Measurements from ENCODE around the gene OLA1. TPM values are rescaled to one million over a fixed set of nuclear protein-coding genes. Genes with fewer than 3 reads are reported as not detected.

Gene OLA1
- polyA plus RNA-seq, 1 of the 3 experiments (the other 2 are of a cell fraction), result 46.9 TPM

DNA sequence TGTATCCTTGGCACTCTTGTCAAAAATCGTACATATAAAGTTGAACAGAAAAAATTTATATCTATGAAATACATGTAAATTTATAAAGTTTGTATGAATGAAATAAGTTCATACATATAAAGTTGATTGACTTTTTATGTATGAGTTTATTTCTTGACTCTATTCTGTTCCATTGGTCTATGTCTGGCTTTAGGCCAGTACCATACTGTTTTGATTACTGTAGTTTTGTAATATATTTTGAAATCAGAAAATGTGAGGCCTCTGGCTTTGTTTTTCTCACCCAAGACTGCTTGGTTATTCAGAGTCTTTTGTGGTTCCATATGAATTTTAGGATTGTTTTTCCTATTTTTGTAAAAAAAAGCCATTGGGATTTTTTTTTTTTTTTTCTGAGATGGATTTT is 44.6 kb upstream of the OLA1 start:
- H3K9me3 ChIP-seq, result no peaks in the 10 kb centered on the region
- TF ChIP-seq FOXM1 (IDR thresholded peaks at IDR 0.05; ENCODE audit: low read depth) (no peak), RFX5 (IDR thresholded peaks at IDR 0.05; ENCODE audit: low read length) (no peak), MEF2A (IDR thresholded peaks at IDR 0.05; ENCODE audit: borderline replicate concordance, low read depth) (no peak), ELF1 (IDR thresholded peaks at IDR 0.05) (no peak), FOSL2 (IDR thresholded peaks at IDR 0.05; ENCODE audit: borderline replicate concordance, low read depth) (no peak), RCOR1 (IDR thresholded peaks at IDR 0.05; ENCODE audit: low read length) (no peak), GABPA (IDR thresholded peaks at IDR 0.05; ENCODE audit: low read depth) (no peak), TEAD4 (IDR thresholded peaks at IDR 0.05; ENCODE audit: borderline replicate concordance, insufficient read depth) (no peak), GATA2 (CRISPR knock-in tag; IDR thresholded peaks at IDR 0.05) (no peak)
- TF ChIP-seq, protein P1, sequence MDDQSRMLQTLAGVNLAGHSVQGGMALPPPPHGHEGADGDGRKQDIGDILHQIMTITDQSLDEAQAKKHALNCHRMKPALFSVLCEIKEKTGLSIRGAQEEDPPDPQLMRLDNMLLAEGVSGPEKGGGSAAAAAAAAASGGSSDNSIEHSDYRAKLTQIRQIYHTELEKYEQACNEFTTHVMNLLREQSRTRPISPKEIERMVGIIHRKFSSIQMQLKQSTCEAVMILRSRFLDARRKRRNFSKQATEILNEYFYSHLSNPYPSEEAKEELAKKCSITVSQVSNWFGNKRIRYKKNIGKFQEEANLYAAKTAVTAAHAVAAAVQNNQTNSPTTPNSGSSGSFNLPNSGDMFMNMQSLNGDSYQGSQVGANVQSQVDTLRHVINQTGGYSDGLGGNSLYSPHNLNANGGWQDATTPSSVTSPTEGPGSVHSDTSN (IDR thresholded peaks at IDR 0.05), result no peak
- TF ChIP-seq, protein P2, sequence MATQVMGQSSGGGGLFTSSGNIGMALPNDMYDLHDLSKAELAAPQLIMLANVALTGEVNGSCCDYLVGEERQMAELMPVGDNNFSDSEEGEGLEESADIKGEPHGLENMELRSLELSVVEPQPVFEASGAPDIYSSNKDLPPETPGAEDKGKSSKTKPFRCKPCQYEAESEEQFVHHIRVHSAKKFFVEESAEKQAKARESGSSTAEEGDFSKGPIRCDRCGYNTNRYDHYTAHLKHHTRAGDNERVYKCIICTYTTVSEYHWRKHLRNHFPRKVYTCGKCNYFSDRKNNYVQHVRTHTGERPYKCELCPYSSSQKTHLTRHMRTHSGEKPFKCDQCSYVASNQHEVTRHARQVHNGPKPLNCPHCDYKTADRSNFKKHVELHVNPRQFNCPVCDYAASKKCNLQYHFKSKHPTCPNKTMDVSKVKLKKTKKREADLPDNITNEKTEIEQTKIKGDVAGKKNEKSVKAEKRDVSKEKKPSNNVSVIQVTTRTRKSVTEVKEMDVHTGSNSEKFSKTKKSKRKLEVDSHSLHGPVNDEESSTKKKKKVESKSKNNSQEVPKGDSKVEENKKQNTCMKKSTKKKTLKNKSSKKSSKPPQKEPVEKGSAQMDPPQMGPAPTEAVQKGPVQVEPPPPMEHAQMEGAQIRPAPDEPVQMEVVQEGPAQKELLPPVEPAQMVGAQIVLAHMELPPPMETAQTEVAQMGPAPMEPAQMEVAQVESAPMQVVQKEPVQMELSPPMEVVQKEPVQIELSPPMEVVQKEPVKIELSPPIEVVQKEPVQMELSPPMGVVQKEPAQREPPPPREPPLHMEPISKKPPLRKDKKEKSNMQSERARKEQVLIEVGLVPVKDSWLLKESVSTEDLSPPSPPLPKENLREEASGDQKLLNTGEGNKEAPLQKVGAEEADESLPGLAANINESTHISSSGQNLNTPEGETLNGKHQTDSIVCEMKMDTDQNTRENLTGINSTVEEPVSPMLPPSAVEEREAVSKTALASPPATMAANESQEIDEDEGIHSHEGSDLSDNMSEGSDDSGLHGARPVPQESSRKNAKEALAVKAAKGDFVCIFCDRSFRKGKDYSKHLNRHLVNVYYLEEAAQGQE (IDR thresholded peaks at IDR 0.05; ENCODE audit: low read depth, low read length), result no peak
- TF ChIP-seq, protein P3, sequence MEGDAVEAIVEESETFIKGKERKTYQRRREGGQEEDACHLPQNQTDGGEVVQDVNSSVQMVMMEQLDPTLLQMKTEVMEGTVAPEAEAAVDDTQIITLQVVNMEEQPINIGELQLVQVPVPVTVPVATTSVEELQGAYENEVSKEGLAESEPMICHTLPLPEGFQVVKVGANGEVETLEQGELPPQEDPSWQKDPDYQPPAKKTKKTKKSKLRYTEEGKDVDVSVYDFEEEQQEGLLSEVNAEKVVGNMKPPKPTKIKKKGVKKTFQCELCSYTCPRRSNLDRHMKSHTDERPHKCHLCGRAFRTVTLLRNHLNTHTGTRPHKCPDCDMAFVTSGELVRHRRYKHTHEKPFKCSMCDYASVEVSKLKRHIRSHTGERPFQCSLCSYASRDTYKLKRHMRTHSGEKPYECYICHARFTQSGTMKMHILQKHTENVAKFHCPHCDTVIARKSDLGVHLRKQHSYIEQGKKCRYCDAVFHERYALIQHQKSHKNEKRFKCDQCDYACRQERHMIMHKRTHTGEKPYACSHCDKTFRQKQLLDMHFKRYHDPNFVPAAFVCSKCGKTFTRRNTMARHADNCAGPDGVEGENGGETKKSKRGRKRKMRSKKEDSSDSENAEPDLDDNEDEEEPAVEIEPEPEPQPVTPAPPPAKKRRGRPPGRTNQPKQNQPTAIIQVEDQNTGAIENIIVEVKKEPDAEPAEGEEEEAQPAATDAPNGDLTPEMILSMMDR (IDR thresholded peaks at IDR 0.05), result no peak
- ChIA-PET CTCF (no interaction called here), POLR2A (no interaction called here)
- no peaks in the 10 kb centered on the region for H4K20me1 ChIP-seq (ENCODE audit: insufficient read depth)
- H3K4me2 ChIP-seq, result no peak overlapping the region
- no peaks in the 10 kb centered on the region for H3K9me2 ChIP-seq
- no peaks in the 10 kb centered on the region for H3K79me2 ChIP-seq (ENCODE audit: insufficient read depth)
- H3K27ac ChIP-seq (ENCODE audit: low read depth in 2 of 2, low read length in 1 of 2), result no peak overlapping the region
- no peaks in the 10 kb centered on the region for H3F3A ChIP-seq (replicated peaks; ENCODE audit: insufficient read depth)
- H3K4me1 ChIP-seq (ENCODE audit: control insufficient read depth in 1 of 2, insufficient read depth in 2 of 2, low read depth in 1 of 2, low read length in 1 of 2), result no peaks in the 10 kb centered on the region
- H3K36me3 ChIP-seq (replicated peaks in 1 of 2; ENCODE audit: control insufficient read depth in 1 of 2, insufficient read depth in 2 of 2, low read length in 1 of 2), result no peaks in the 10 kb centered on the region
- H2AFZ ChIP-seq (ENCODE audit: low read depth), result no peak overlapping the region
- 56% methylated on average over 1 of the region's 1 CpG for WGBS (ENCODE audit: low lambda C conversion rate)
- no peak overlapping the region for H3K4me3 ChIP-seq (ENCODE audit: low read depth in 2 of 2, low read length in 1 of 2)
- no peak for DNase-seq
- H3K27me3 ChIP-seq (ENCODE audit: insufficient read depth), result no peaks in the 10 kb centered on the region
- H3K9ac ChIP-seq, result no peak overlapping the region

DNA sequence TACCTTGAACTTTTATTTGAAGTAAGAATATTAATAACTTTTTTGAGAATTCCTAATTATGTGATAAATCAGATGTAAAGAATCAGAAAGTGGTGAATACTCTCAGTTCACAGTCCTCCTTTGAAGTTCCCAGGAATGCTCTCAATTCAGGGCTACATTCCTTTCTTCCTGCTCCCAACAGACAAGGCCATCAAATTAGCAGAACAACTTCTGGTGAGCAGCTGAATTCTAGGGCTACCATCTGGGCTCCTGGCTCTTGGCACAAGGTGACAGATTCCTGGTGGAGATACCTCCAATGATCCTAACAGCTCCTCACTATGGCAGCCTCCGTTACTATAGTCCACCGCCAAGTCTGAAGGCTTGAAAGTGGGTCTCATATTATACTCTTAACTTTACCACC is 37.8 kb upstream of the OLA1 start:
- no peak for DNase-seq
- 94% methylated on average over 2 of the region's 2 CpGs for WGBS (ENCODE audit: low lambda C conversion rate)
- POLR2A ChIA-PET, result no interaction called here
- Histone ChIP-seq H3K27ac (ENCODE audit: low read depth in 2 of 2, low read length in 1 of 2) (no peak overlapping the region), H2AFZ (ENCODE audit: low read depth) (no peak overlapping the region), H3F3A (replicated peaks; ENCODE audit: insufficient read depth) (no peaks in the 10 kb centered on the region), H3K4me2 (no peak overlapping the region), H3K9me2 (no peaks in the 10 kb centered on the region), H4K20me1 (ENCODE audit: insufficient read depth) (no peaks in the 10 kb centered on the region), H3K9ac (no peak overlapping the region), H3K4me1 (ENCODE audit: control insufficient read depth in 1 of 2, insufficient read depth in 2 of 2, low read depth in 1 of 2, low read length in 1 of 2) (no peaks in the 10 kb centered on the region), H3K9me3 (no peaks in the 10 kb centered on the region), H3K36me3 (replicated peaks in 1 of 2; ENCODE audit: control insufficient read depth in 1 of 2, insufficient read depth in 2 of 2, low read length in 1 of 2) (no peaks in the 10 kb centered on the region), H3K4me3 (ENCODE audit: low read depth in 2 of 2, low read length in 1 of 2) (no peak overlapping the region), H3K79me2 (ENCODE audit: insufficient read depth) (no peaks in the 10 kb centered on the region), H3K27me3 (ENCODE audit: insufficient read depth) (no peaks in the 10 kb centered on the region)
- CTCF ChIA-PET, result no interaction called here
- TF ChIP-seq YY1 (IDR thresholded peaks at IDR 0.05; ENCODE audit: low read depth) (no peak), GABPA (IDR thresholded peaks at IDR 0.05; ENCODE audit: low read depth) (no peak), RAD21 (IDR thresholded peaks at IDR 0.05; ENCODE audit: low read length) (no peak), JUND (IDR thresholded peaks at IDR 0.05) (no peak), NRF1 (IDR thresholded peaks at IDR 0.05; ENCODE audit: low read depth, low read length) (no peak), TEAD4 (IDR thresholded peaks at IDR 0.05; ENCODE audit: borderline replicate concordance, insufficient read depth) (no peak), MEF2A (IDR thresholded peaks at IDR 0.05; ENCODE audit: borderline replicate concordance, low read depth) (no peak), FOXJ3 (CRISPR knock-in tag; IDR thresholded peaks at IDR 0.05) (no peak), EP300 (IDR thresholded peaks at IDR 0.05; ENCODE audit: borderline replicate concordance in 1 of 2, low read depth in 1 of 2, low read length in 1 of 2) (no peak), TCF12 (IDR thresholded peaks at IDR 0.05) (no peak), SIN3A (IDR thresholded peaks at IDR 0.05; ENCODE audit: borderline replicate concordance, low read depth, low read length) (no peak), SMC3 (IDR thresholded peaks at IDR 0.05; ENCODE audit: low read depth, low read length) (no peak)
- TF ChIP-seq, protein P4, sequence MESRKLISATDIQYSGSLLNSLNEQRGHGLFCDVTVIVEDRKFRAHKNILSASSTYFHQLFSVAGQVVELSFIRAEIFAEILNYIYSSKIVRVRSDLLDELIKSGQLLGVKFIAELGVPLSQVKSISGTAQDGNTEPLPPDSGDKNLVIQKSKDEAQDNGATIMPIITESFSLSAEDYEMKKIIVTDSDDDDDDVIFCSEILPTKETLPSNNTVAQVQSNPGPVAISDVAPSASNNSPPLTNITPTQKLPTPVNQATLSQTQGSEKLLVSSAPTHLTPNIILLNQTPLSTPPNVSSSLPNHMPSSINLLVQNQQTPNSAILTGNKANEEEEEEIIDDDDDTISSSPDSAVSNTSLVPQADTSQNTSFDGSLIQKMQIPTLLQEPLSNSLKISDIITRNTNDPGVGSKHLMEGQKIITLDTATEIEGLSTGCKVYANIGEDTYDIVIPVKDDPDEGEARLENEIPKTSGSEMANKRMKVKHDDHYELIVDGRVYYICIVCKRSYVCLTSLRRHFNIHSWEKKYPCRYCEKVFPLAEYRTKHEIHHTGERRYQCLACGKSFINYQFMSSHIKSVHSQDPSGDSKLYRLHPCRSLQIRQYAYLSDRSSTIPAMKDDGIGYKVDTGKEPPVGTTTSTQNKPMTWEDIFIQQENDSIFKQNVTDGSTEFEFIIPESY (IDR thresholded peaks at IDR 0.05; ENCODE audit: borderline replicate concordance, low read depth), result no peak
